SH-SY5Y (cell line): Measurements from ENCODE around the gene RND2.

Source experiments
- GATA2 ChIP-seq: IDR thresholded peaks from 2 replicates; pipeline ENCODE4 v1.6.1; 2011; ENCODE audit warnings: mild to moderate bottlenecking, low read depth, low read length
- GATA3 ChIP-seq: IDR thresholded peaks from 2 replicates; pipeline ENCODE4 v1.6.1; 2011; ENCODE audit warnings: low read depth, mild to moderate bottlenecking, low read length, moderate library complexity

DNA sequence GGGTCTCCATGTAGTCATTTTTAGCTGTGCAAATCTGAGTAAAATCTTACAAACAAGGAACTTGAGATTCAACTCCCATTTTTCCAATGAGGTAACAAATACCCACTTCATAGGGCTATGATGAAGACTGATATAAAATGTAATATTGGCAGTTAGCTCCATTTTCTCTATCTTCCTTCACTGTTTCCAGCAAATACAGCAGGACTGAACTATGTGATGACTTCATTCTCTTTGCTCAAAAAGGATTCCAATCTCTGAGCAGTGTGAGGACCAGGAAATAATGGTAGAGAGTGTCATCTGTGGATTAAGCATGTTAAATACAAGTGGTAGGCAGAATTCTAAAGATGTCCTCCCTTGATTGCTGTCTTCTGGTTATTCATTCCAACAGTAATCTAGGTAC is 18.3 kb downstream of the RND2 start:
- TF ChIP-seq GATA2 (no peak), GATA3 (no peak)
